GM12891 (cell line): ENCODE results near the gene SMTN.

Experiments
- POLR2A ChIP-seq: IDR thresholded peaks from 2 replicates; pipeline ENCODE4 v1.6.1; 2011; ENCODE audit warnings: low read depth, low read length, control low read depth
- POLR2AphosphoS5 ChIP-seq: IDR thresholded peaks from 2 replicates; pipeline ENCODE4 v1.6.1; 2011; ENCODE audit warnings: low read depth, low read length, control low read depth
- TAF1 ChIP-seq: IDR thresholded peaks from 2 replicates; pipeline ENCODE4 v1.6.1; 2011; ENCODE audit warnings: low read depth, low read length, control low read depth

DNA sequence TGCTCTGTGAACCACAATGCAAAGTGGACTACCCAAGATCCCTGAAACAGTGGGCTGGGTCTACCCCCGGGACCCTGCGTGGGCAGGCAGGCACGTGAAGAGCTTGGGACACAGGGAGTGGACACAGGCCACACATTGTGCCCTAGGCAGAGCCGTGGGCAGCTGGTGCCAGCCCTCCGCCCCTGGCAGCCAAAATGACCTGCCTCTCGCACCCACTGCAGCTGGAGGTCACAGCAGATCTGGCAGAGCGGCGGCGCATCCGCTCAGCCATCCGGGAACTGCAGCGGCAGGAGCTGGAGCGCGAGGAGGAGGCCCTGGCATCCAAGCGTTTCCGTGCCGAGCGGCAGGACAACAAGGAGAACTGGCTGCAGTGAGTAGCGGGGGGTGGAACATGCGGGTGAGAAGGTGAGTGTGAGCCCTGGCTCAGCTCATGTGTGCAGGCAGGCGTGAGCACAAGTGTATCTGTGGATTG is 6.7 kb downstream of the SMTN start:
- TF ChIP-seq POLR2A: no peak
- no peak for TF ChIP-seq TAF1
- TF ChIP-seq POLR2AphosphoS5: no peak
